HepG2 (cell line): Measurements from ENCODE around the gene OR4C45. TPM values are rescaled to one million over a fixed set of nuclear protein-coding genes. Genes with fewer than 3 reads are reported as not detected.

Experiments used
- ATAC-seq: fragments of 200-7000 bp; cut with Tn5 transposase; 3 replicates; pipeline ENCODE4 v1.9.1; 2020; ENCODE audit warnings: mild to moderate bottlenecking, moderate library complexity
- BruUV-seq: library from RNA; stranded (reverse); fragments of 400-500 nt; replicated peaks from 2 replicates; lab custom pipeline; 2021; lab: Mats Ljungman, UMichigan
- CTCF ChIA-PET: fragments of 300-600 bp; formaldehyde crosslinking; extraction: SDS; loops from one replicate; lab custom pipeline; 2021; ENCODE audit warnings: low total read pairs, inconsistent platforms, low intra/inter-chr PET ratio; lab: Yijun Ruan, JAX
- POLR2A ChIA-PET: fragments of 350-600 bp; sonication (Branson Sonifier 250); formaldehyde crosslinking; loops from one replicate; lab custom pipeline; 2020; ENCODE audit warnings: antibody characterized with exemption, inconsistent platforms; lab: Yijun Ruan, JAX
- DNase-seq: peaks from one replicate; pipeline ENCODE4 v3.0.0-alpha.2; 2015; ENCODE audit warnings: low spot score
- FAIRE-seq: peaks from 3 replicates; lab custom pipeline; 2011; peaks lifted over from hg19 to GRCh38; lab: Jason Lieb, UNC
- H2AFZ ChIP-seq: one replicate; pipeline ENCODE4 v1.6.1; 2011; ENCODE audit warnings: low read length, inconsistent platforms
- H3K27ac ChIP-seq: fragments of 300-600 bp; 3 replicates; pipeline ENCODE4 v1.8.0; 2011; ENCODE audit warnings: mixed run types, mild to moderate bottlenecking, mixed read lengths, low read length, inconsistent platforms; ENCODE audit not compliant: insufficient read depth; ENCODE audit errors: extremely low read length
- H3K27me3 ChIP-seq, 2 experiments: fragments of 200-600 bp in 1 of 2; 2 replicates in 1 of 2; 3 replicates in 1 of 2; pipeline versions ENCODE4 v1.6.0 to v1.8.0; 2011; ENCODE audit warnings: low read length in 2 of 2, mild to moderate bottlenecking in 2 of 2, moderate library complexity in 2 of 2, inconsistent platforms in 1 of 2; ENCODE audit not compliant: insufficient read depth in 2 of 2, control insufficient read depth in 1 of 2
- H3K36me3 ChIP-seq, 2 experiments: fragments of 200-600 bp in 1 of 2; replicated peaks in 1 of 2; 2 replicates in 1 of 2; 3 replicates in 1 of 2; pipeline versions ENCODE4 v1.5.1 to v1.8.0; 2011; ENCODE audit warnings: low read length in 2 of 2, inconsistent platforms in 1 of 2; ENCODE audit not compliant: insufficient read depth in 2 of 2, control insufficient read depth in 1 of 2
- H3K4me1 ChIP-seq: 2 replicates; pipeline ENCODE4 v1.5.1; 2012; ENCODE audit warnings: low read length, inconsistent platforms; ENCODE audit not compliant: insufficient read depth
- H3K4me2 ChIP-seq: 2 replicates; pipeline ENCODE4 v1.6.0; 2011; ENCODE audit warnings: low read depth, low read length, inconsistent platforms
- H3K4me3 ChIP-seq, 3 experiments: fragments of 200-600 bp in 1 of 3; sonication (generic), shearing (Covaris generic) in 1 of 3; replicated peaks in 1 of 3; 2 replicates each; pipeline ENCODE4 v1.5.1; 2011 to 2016; ENCODE audit warnings: low read length in 3 of 3, inconsistent platforms in 2 of 3, low read depth in 2 of 3, mild to moderate bottlenecking in 2 of 3, control low read depth in 1 of 3, mixed read lengths in 1 of 3; ENCODE audit not compliant: insufficient read depth in 1 of 3
- H3K79me2 ChIP-seq: one replicate; pipeline ENCODE4 v1.6.1; 2011; ENCODE audit warnings: low read length, inconsistent platforms; ENCODE audit not compliant: insufficient read depth
- H3K9ac ChIP-seq: 2 replicates; pipeline ENCODE4 v1.6.0; 2011; ENCODE audit warnings: mild to moderate bottlenecking, low read depth, low read length, inconsistent platforms; ENCODE audit not compliant: insufficient read depth
- H3K9me3 ChIP-seq: 2 replicates; pipeline ENCODE4 v1.5.1; 2012; ENCODE audit warnings: mild to moderate bottlenecking, low read length
- H4K20me1 ChIP-seq: 2 replicates; pipeline ENCODE4 v1.6.0; 2011; ENCODE audit warnings: inconsistent platforms, mild to moderate bottlenecking, low read length, moderate library complexity; ENCODE audit not compliant: insufficient read depth
- BHLHE40 ChIP-seq: IDR thresholded peaks from 2 replicates; pipeline ENCODE4 v1.6.1; 2011; ENCODE audit warnings: low read length, improper control_type of control experiment
- CCAR2 ChIP-seq: fragments of 200-400 bp; formaldehyde crosslinking; optimal IDR thresholded peaks from 2 replicates; pipeline ENCODE3; 2018; ENCODE audit warnings: low read depth, mild to moderate bottlenecking, low read length, moderate library complexity
- HNF1A ChIP-seq, 2 experiments: sonication (generic) in 1 of 2; formaldehyde crosslinking in 1 of 2; IDR thresholded peaks; 2 replicates each; pipeline versions ENCODE4 v1.4.0 to v1.6.1; 2016 to 2020; ENCODE audit warnings: borderline replicate concordance in 1 of 2, low read depth in 1 of 2, mild to moderate bottlenecking in 1 of 2, missing genetic modification reagents in 1 of 2
- HOMEZ ChIP-seq: IDR thresholded peaks from 2 replicates; pipeline ENCODE4 v1.6.1; 2016; ENCODE audit warnings: low read depth
- MIXL1 ChIP-seq: IDR thresholded peaks from 2 replicates; pipeline ENCODE4 v1.6.1; 2016
- SIX4 ChIP-seq: sonication (generic); formaldehyde crosslinking; IDR thresholded peaks from 2 replicates; pipeline ENCODE4 v1.4.0; 2020; ENCODE audit warnings: missing genetic modification reagents
- YEATS2 ChIP-seq: sonication (generic); formaldehyde crosslinking; IDR thresholded peaks from 2 replicates; pipeline ENCODE4 v1.4.0; 2020; ENCODE audit warnings: missing genetic modification reagents, borderline replicate concordance
- ZFP82 ChIP-seq: sonication (generic); formaldehyde crosslinking; IDR thresholded peaks from 2 replicates; pipeline ENCODE4 v1.5.1; 2020; ENCODE audit warnings: mild to moderate bottlenecking, missing genetic modification reagents, borderline replicate concordance
- ZFP91 ChIP-seq: sonication (generic); formaldehyde crosslinking; IDR thresholded peaks from 2 replicates; pipeline ENCODE4 v1.9.0; 2022; ENCODE audit warnings: missing genetic modification reagents, mild to moderate bottlenecking, borderline replicate concordance
- ZNF296 ChIP-seq: sonication (generic); formaldehyde crosslinking; conservative IDR thresholded peaks from 2 replicates; pipeline ENCODE4 v1.5.0; 2020; ENCODE audit warnings: mild to moderate bottlenecking, missing genetic modification reagents
- ZNF546 ChIP-seq: sonication (generic); formaldehyde crosslinking; conservative IDR thresholded peaks from 2 replicates; pipeline ENCODE4 v1.8.1; 2023; ENCODE audit warnings: mild to moderate bottlenecking, missing genetic modification reagents
- ZNF558 ChIP-seq: sonication (generic); formaldehyde crosslinking; IDR thresholded peaks from 2 replicates; pipeline ENCODE4 v1.9.0; 2022; ENCODE audit warnings: mild to moderate bottlenecking, missing genetic modification reagents, borderline replicate concordance
- ZNF678 ChIP-seq: sonication (generic); formaldehyde crosslinking; IDR thresholded peaks from 2 replicates; pipeline ENCODE4 v1.4.0; 2020; ENCODE audit warnings: mild to moderate bottlenecking, missing genetic modification reagents
- ZNF773 ChIP-seq: sonication (generic); formaldehyde crosslinking; IDR thresholded peaks from 2 replicates; pipeline ENCODE4 v1.4.0; 2020; ENCODE audit warnings: missing genetic modification reagents, borderline replicate concordance
- WGBS: methylation state at CpG from one replicate; pipeline ENCODE4 v1.1.6; 2017; ENCODE audit warnings: low lambda C conversion rate; 5-methylcytosine and 5-hydroxymethylcytosine counted together
- in situ Hi-C: cut with HindIII; loops from 2 replicates; pipeline ENCODE4 v1.10.0; 2017; ENCODE audit warnings: low pct_unique_long_range_greater_than_20kb; ENCODE audit not compliant: extremely low pct_ligation_motif_present
- intact Hi-C: fragments of 100-400 bp; cut with micrococcal nuclease; formaldehyde crosslinking; loops from one replicate; pipeline ENCODE4 v1.10.0; 2022; ENCODE audit not compliant: unreplicated experiment
- polyA plus RNA-seq, 8 experiments: library from polyadenylated mRNA; depleted of rRNA in 3 of 8; stranded (reverse) in 7 of 8; unstranded in 1 of 8; fragments of >200 nt; fragmentation: Illumina TruSeq in 4 of 8; extraction: Trizol in 4 of 8; gene quantifications; 2 replicates each; pipeline versions ENCODE4 v1.2.1 to v1.2.3, GENCODE V29; 2011 to 2016; ENCODE audit warnings: low read depth in 4 of 8, missing spikeins in 1 of 8, mixed read lengths in 1 of 8; ENCODE audit not compliant: insufficient read depth in 1 of 8
- total RNA-seq, 5 experiments: library from RNA; depleted of rRNA; stranded (reverse); fragments of >200 nt; fragmentation: Illumina TruSeq; extraction: Trizol; gene quantifications; 2 replicates each; pipeline ENCODE4 v1.2.3, GENCODE V29; 2016; ENCODE audit warnings: low read depth in 1 of 5

Gene OR4C45
- total and polyA plus RNA-seq, 2 of the 13 experiments (the other 11 are each of a cell fraction or from before 2014, with no cell fraction given) = not detected

- TF ChIP-seq ZNF546 (no peak), ZNF296 (CRISPR knock-in tag) (no peak), SIX4 (no peak), ZNF558 (CRISPR knock-in tag) (no peak)
Measured at GRCh38 chr11:50073113-50074105, 40.7 kb downstream of the OR4C45 start (continued).

- H3K79me2 ChIP-seq = no peaks in the 10 kb centered on the region
- no peak overlapping the region for H3K9ac ChIP-seq
- intact Hi-C loops = no loop called here
- no peak overlapping the region for H2AFZ ChIP-seq
- in situ Hi-C loops = no loop called here
- H4K20me1 ChIP-seq = no peaks in the 10 kb centered on the region
- WGBS = 43% methylated on average over 5 of the region's 6 CpGs
- no peak overlapping the region for H3K4me3 ChIP-seq
- no peak for FAIRE-seq
- H3K27ac ChIP-seq = no peak overlapping the region
- peaks cover 89% of the 10 kb centered on the region for H3K9me3 ChIP-seq
- no peaks in the 10 kb centered on the region for H3K27me3 ChIP-seq
- no TSS peak for BruUV-seq
- POLR2A ChIA-PET = no interaction called here
- no peaks in the 10 kb centered on the region for H3K4me1 ChIP-seq
- CTCF ChIA-PET = no interaction called here
- ATAC-seq = no peak
- no peak overlapping the region for H3K4me2 ChIP-seq
- H3K36me3 ChIP-seq = no peaks in the 10 kb centered on the region
- DNase-seq = no peak
- TF ChIP-seq ZNF678 = no peak
- no peak for TF ChIP-seq BHLHE40
- TF ChIP-seq YEATS2 (CRISPR knock-in tag) = no peak
- no peak for TF ChIP-seq ZFP82 (CRISPR knock-in tag)
- TF ChIP-seq MIXL1 (CRISPR knock-in tag) = no peak
- TF ChIP-seq HNF1A (IDR thresholded peaks at IDR 0.05; ENCODE audit: low read depth) = no peak
- TF ChIP-seq HNF1A (CRISPR knock-in tag; IDR thresholded peaks at IDR 0.05; ENCODE audit: borderline replicate concordance) = no peak
- TF ChIP-seq ZFP91 (CRISPR knock-in tag) = no peak
- TF ChIP-seq HOMEZ = no peak
- no peak for TF ChIP-seq ZNF773 (CRISPR knock-in tag)
- no peak for TF ChIP-seq CCAR2
Measured at GRCh38 chr11:50074161-50074560, 41.5 kb downstream of the OR4C45 start.
